ENCODE data around the gene GUSB. TPM values are rescaled to one million over a fixed set of nuclear protein-coding genes. Genes with fewer than 3 reads are reported as not detected.
"Not testable (repeated sequence)": the region's sequence is repeated elsewhere in the genome, so short reads cannot be mapped to it uniquely, and the experiment has no call there.

Gene GUSB
- total RNA-seq, 1 experiment from 2014 or later: 193 TPM

- DNase-seq (ENCODE audit: low read depth): no peak
- in situ Hi-C loops (cut with HindIII; ENCODE audit: low pct_unique_long_range_greater_than_20kb, low sequenced_read_pairs): no loop called here
These were observed 2.2 kb downstream of the GUSB start for GRCh38 chr7:65979583-65980477.

- in situ Hi-C loops (cut with HindIII; ENCODE audit: low pct_unique_long_range_greater_than_20kb, low sequenced_read_pairs): no loop called here
- DNase-seq (ENCODE audit: low read depth): no peak
These were observed 3.0 kb downstream of the GUSB start for GRCh38 chr7:65978891-65979582.

GRCh38 chr7:65976659-65977196 lies 5.3 kb downstream of the GUSB start:
- peak; percentile 89 for DNase-seq (ENCODE audit: low read depth)
- in situ Hi-C loops (cut with HindIII; ENCODE audit: low pct_unique_long_range_greater_than_20kb, low sequenced_read_pairs): no loop called here

- in situ Hi-C loops (cut with HindIII; ENCODE audit: low pct_unique_long_range_greater_than_20kb, low sequenced_read_pairs): no loop called here
- DNase-seq (ENCODE audit: low read depth): no peak
These were observed 6.1 kb downstream of the GUSB start for GRCh38 chr7:65975814-65976445.

- no peak for DNase-seq (ENCODE audit: low read depth)
- in situ Hi-C loops (cut with HindIII; ENCODE audit: low pct_unique_long_range_greater_than_20kb, low sequenced_read_pairs): no loop called here
These were observed 7.1 kb downstream of the GUSB start for GRCh38 chr7:65974876-65975275.

GRCh38 chr7:65974191-65974801 lies 7.7 kb downstream of the GUSB start:
- in situ Hi-C loops (cut with HindIII; ENCODE audit: low pct_unique_long_range_greater_than_20kb, low sequenced_read_pairs): no loop called here
- DNase-seq (ENCODE audit: low read depth): no peak

GRCh38 chr7:65972976-65973375 lies 9.0 kb downstream of the GUSB start:
- in situ Hi-C loops (cut with HindIII; ENCODE audit: low pct_unique_long_range_greater_than_20kb, low sequenced_read_pairs): no loop called here
- DNase-seq (ENCODE audit: low read depth): no peak

- DNase-seq (ENCODE audit: low read depth): no peak
- in situ Hi-C loops (cut with HindIII; ENCODE audit: low pct_unique_long_range_greater_than_20kb, low sequenced_read_pairs): no loop called here
These were observed 11.0 kb downstream of the GUSB start for GRCh38 chr7:65971021-65971420.

GRCh38 chr7:65968256-65969185 lies 13.5 kb downstream of the GUSB start:
- in situ Hi-C loops (cut with HindIII; ENCODE audit: low pct_unique_long_range_greater_than_20kb, low sequenced_read_pairs): no loop called here
- DNase-seq (ENCODE audit: low read depth): no peak

GRCh38 chr7:65967361-65968155 lies 14.5 kb downstream of the GUSB start:
- in situ Hi-C loops (cut with HindIII; ENCODE audit: low pct_unique_long_range_greater_than_20kb, low sequenced_read_pairs): no loop called here
- no peak for DNase-seq (ENCODE audit: low read depth)

GRCh38 chr7:65966146-65966545 lies 15.9 kb downstream of the GUSB start:
- DNase-seq (ENCODE audit: low read depth): no peak
- in situ Hi-C loops (cut with HindIII; ENCODE audit: low pct_unique_long_range_greater_than_20kb, low sequenced_read_pairs): no loop called here

GRCh38 chr7:65964671-65965070 lies 17.3 kb downstream of the GUSB start:
- in situ Hi-C loops (cut with HindIII; ENCODE audit: low pct_unique_long_range_greater_than_20kb, low sequenced_read_pairs): not testable (repeated sequence)

GRCh38 chr7:65962033-65962432 lies 20.0 kb downstream of the GUSB start:
- in situ Hi-C loops (cut with HindIII; ENCODE audit: low pct_unique_long_range_greater_than_20kb, low sequenced_read_pairs): no loop called here
- DNase-seq (ENCODE audit: low read depth): no peak

More at GRCh38 chr7:65964671-65965070, 17.3 kb downstream of the GUSB start:
- DNase-seq (ENCODE audit: low read depth): not testable (repeated sequence)

- in situ Hi-C loops (cut with HindIII; ENCODE audit: low pct_unique_long_range_greater_than_20kb, low sequenced_read_pairs): no loop called here
- DNase-seq (ENCODE audit: low read depth): no peak
These were observed 21.5 kb downstream of the GUSB start for GRCh38 chr7:65960351-65961074.

- in situ Hi-C loops (cut with HindIII; ENCODE audit: low pct_unique_long_range_greater_than_20kb, low sequenced_read_pairs): no loop called here
These were observed 26.3 kb downstream of the GUSB start for GRCh38 chr7:65955718-65956117.

GRCh38 chr7:65953890-65954450 lies 28.0 kb downstream of the GUSB start:
- DNase-seq (ENCODE audit: low read depth): no peak
- in situ Hi-C loops (cut with HindIII; ENCODE audit: low pct_unique_long_range_greater_than_20kb, low sequenced_read_pairs): no loop called here

More at GRCh38 chr7:65955718-65956117, 26.3 kb downstream of the GUSB start:
- DNase-seq (ENCODE audit: low read depth): no peak

Data from Caki2 (cell line).